CD4-positive, alpha-beta T cell treated with Interleukin-4 for 1 hour (primary cell): ENCODE results near the gene VAPA.

ENCODE experiments used
- DNase-seq, 2 donors: peaks; one replicate each; pipeline ENCODE4 v3.0.0-alpha.2; 2020 to 2022

The VAPA gene

GRCh38 chr18:9915291-9916076, 1.7 kb downstream of the VAPA start:
- DNase-seq: no peak

- no peak for DNase-seq
These were observed 2.3 kb downstream of the VAPA start for GRCh38 chr18:9916077-9916639.

GRCh38 chr18:9916808-9917207, 3.0 kb downstream of the VAPA start:
- no peak for DNase-seq

GRCh38 chr18:9918016-9918680, 4.3 kb downstream of the VAPA start:
- no peak for DNase-seq

- DNase-seq: no peak
These were observed 5.9 kb downstream of the VAPA start for GRCh38 chr18:9919564-9920232.

- no peak for DNase-seq
These were observed 8.9 kb downstream of the VAPA start for GRCh38 chr18:9922592-9923311.

GRCh38 chr18:9924371-9924943, 10.6 kb downstream of the VAPA start:
- DNase-seq: no peak

GRCh38 chr18:9925369-9925768, 11.6 kb downstream of the VAPA start:
- DNase-seq: no peak

GRCh38 chr18:9925795-9926194, 12.0 kb downstream of the VAPA start:
- no peak for DNase-seq

- DNase-seq: no peak
These were observed 12.5 kb downstream of the VAPA start for GRCh38 chr18:9926223-9926894.

- no peak for DNase-seq
These were observed 13.2 kb downstream of the VAPA start for GRCh38 chr18:9926977-9927376.

- no peak for DNase-seq
These were observed 13.7 kb downstream of the VAPA start for GRCh38 chr18:9927392-9928063.

- no peak for DNase-seq
These were observed 14.9 kb downstream of the VAPA start for GRCh38 chr18:9928646-9929259.

- DNase-seq: no peak
These were observed 16.6 kb downstream of the VAPA start for GRCh38 chr18:9930299-9930884.

- no peak for DNase-seq
These were observed 17.3 kb downstream of the VAPA start for GRCh38 chr18:9931146-9931545.

GRCh38 chr18:9931678-9932077, 17.9 kb downstream of the VAPA start:
- DNase-seq: no peak

GRCh38 chr18:9933865-9934264, 20.0 kb downstream of the VAPA start:
- no peak for DNase-seq

GRCh38 chr18:9934274-9934673, 20.5 kb downstream of the VAPA start:
- DNase-seq: no peak

GRCh38 chr18:9941103-9941502, 27.3 kb downstream of the VAPA start:
- no peak for DNase-seq

- no peak for DNase-seq
These were observed 27.8 kb downstream of the VAPA start for GRCh38 chr18:9941660-9942059.

- DNase-seq: no peak
These were observed 29.5 kb downstream of the VAPA start for GRCh38 chr18:9943311-9943710.
